Ovary (tissue), 1 donor: Measurements from ENCODE around the gene CACNA2D4.

Experiments
- EP300 ChIP-seq: sonication (generic); formaldehyde crosslinking; IDR thresholded peaks from one replicate; pipeline ENCODE4 v1.6.1; 2017; ENCODE audit warnings: antibody characterized with exemption
- POLR2A ChIP-seq: fragments of 450-650 bp; IDR thresholded peaks from one replicate; pipeline ENCODE4 v1.6.1; 2017; ENCODE audit warnings: antibody characterized with exemption, mild to moderate bottlenecking, moderate library complexity

- TF ChIP-seq EP300 (no peak), POLR2A (no peak)
These were observed 21.5 kb downstream of the CACNA2D4 start for GRCh38 chr12:1896964-1897363.
